HG02943 (cell line): Measurements from ENCODE around the gene RAI14.

ENCODE experiments used
- ATAC-seq: cut with Tn5 transposase; IDR thresholded peaks from one replicate; pipeline ENCODE4 v1.9.1; 2021; ENCODE audit warnings: mild to moderate bottlenecking, low read depth, moderate library complexity; ENCODE audit not compliant: unreplicated experiment

The RAI14 gene

GRCh38 chr5:34870382-34870781, 214.3 kb downstream of the RAI14 start:
- no peak for ATAC-seq

DNA sequence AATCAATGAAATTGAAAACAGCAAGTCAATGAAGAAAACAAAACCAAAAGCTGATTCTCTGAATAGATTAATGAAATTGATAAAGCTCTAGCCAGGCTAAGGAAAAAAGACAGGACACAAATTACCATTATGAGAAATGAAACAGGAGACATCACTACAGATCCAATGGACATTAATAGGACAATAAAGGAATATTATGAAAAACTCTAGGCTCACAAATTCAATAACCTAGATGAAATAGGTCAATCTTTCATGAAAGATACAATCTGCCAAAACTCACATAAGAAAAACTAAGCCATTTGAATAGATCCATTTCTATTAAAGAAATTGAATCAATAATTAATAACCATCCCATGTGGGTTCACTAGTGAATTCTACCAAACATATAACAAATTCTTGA, 220.1 kb downstream of the RAI14 start:
- no peak for ATAC-seq

DNA sequence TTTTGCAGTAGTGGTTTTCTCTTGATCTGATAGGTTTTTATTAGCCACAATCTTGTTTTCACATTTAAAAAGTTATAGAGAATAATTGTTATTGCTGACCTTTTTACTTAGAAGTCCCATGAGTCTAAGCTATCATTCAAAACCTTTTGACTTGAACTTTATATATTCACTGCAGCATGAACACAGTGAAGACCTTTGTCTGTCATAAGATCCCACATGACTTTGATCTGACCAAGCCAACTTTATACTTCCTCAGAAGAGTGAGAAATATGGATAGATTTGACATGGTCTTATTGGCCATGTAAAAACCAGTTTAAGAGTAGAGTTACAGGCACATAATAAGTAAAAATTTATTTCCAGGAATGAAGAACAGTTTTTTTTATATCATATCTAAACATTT, 225.1 kb downstream of the RAI14 start:
- ATAC-seq, result no peak
